GM19328 (cell line): ENCODE results near the gene ALOX15.
"Not testable (repeated sequence)": the region's sequence is repeated elsewhere in the genome, so short reads cannot be mapped to it uniquely, and the experiment has no call there.

Experiments used
- ATAC-seq: cut with Tn5 transposase; IDR thresholded peaks from one replicate; pipeline ENCODE4 v1.9.1; 2021; ENCODE audit warnings: mild to moderate bottlenecking, moderate library complexity; ENCODE audit not compliant: unreplicated experiment

ALOX15 gene, protein sequence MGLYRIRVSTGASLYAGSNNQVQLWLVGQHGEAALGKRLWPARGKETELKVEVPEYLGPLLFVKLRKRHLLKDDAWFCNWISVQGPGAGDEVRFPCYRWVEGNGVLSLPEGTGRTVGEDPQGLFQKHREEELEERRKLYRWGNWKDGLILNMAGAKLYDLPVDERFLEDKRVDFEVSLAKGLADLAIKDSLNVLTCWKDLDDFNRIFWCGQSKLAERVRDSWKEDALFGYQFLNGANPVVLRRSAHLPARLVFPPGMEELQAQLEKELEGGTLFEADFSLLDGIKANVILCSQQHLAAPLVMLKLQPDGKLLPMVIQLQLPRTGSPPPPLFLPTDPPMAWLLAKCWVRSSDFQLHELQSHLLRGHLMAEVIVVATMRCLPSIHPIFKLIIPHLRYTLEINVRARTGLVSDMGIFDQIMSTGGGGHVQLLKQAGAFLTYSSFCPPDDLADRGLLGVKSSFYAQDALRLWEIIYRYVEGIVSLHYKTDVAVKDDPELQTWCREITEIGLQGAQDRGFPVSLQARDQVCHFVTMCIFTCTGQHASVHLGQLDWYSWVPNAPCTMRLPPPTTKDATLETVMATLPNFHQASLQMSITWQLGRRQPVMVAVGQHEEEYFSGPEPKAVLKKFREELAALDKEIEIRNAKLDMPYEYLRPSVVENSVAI

GRCh38 chr17:4641297-4642195, at the start of gene ALOX15:
ALOX15 (minus strand) TSS chr17:4641678; CDS start chr17:4641651, 27 bp downstream.
- no peak for ATAC-seq

GRCh38 chr17:4690745-4691144, 49.3 kb upstream of the ALOX15 start:
- ATAC-seq = no peak

DNA sequence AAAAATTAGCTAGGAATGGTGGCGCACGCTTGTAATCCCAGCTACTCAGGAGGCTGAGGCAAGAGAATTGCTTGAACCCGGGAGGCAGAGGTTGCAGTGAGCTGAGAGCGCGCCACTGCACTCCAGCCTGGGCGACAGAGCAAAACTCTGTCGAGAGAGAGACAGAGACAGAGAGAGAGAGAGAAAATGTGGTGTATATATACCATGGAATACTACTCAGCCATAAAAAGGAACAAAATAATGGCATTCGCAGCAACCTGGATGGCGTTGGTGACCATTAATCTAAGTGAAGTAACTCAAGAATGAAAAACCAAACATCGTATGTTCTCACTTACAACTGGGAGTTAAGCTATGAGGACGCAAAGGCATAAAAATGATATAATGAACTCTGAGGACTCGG, 48.4 kb upstream of the ALOX15 start:
- ATAC-seq = not testable (repeated sequence)

DNA sequence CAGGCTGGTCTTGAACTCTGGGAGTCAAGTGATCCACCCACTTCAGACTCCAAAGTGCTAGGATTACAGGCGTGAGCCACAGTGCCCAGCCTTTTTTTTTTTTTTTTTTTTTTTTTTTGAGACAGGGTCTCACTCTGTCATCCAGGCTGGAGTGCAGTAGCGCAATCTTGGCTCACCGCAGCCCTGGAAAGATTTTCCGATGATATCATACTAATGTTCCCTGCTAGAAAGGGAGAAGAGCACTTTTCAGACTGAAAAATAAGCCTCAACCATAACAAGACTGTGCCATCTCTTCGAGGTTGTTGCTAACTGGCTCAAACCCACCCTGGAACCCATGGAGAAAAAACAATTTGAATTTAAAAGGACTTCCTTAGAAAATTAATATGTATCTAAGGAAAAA, 42.3 kb upstream of the ALOX15 start:
- ATAC-seq = not testable (repeated sequence)

DNA sequence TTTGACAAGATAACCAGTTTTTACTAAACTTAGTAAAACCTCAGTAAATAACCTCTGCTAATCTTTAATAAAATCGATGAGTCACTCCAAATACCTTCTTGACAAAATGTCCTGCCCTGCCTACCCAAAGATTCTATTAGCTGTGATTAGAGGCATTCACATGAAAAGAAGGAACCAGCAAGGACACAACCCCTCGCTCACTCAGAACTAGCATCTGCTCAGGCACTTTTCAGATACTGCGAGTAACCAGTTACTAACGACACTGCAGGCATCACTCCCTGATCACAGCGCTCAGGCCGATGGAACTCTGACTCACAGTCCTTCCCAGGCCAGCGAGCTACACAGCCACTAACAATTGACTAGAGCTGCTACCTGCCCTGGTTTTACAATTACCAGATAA, 38.2 kb upstream of the ALOX15 start:
- ATAC-seq = no peak

DNA sequence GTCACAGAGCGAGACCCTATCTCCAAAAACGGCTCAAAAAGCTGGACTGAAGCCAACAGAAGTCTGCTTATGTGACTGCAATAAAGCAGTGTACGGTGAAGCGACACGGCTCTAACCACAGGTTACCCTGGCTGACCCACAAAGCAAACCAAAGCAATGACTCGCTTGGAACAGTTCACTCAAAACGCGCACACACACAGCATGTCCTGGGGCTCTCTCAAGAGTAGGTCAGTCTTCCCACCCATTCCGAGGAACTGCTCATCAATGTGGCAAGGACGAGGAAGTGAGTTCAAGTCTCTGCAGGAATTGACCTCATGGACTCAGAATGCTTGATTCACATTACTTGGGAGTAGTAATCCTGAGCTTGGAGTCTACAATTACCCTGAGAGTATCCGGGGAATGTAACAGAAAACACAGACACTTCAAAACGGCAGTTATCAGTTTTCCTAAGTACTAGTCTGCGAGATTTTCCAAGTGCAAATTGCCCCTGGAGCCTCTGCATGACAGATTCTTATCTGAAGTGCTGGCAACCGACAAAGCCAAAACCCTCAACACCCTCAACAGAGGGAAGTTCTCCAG, 37.1 kb upstream of the ALOX15 start:
- ATAC-seq = no peak

DNA sequence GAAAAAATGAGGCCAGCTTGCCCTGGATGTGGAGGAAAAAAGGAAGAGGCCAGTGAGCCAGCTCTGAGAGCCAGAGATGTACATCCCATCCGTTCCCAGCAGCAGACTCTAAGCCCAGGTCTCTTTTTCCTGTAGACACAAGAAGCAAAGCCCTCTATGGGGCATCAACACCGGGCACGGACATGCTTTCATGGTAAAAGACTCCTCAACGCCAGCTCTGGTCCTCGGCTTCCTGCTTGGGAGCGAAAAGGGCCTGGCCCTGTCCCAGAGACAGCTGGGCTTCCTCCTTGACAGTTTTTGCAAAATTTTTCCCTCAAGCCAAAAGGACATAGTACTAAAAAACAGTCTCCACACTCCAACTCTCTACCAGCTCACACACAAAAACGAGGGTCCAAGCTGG, 35.3 kb upstream of the ALOX15 start:
- no peak for ATAC-seq

DNA sequence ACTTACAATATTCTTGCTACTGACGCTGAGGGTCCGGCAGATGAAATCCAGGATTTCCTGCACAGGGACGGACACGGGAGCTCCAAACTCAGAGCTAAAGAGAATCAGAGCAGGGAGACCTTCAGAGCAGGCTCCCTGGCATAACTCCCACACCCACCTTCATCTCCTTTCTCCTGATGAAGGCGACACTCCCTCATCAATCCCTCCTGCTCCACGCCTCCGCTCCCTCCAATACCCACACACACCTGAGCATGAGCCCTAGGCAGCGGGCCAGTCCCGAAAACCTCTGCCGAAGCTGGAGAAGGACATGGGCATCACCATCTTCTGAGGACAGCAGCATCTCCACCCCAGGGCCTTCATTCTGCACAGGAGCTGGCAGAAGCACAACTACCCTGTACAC, 34.3 kb upstream of the ALOX15 start:
- ATAC-seq = no peak

DNA sequence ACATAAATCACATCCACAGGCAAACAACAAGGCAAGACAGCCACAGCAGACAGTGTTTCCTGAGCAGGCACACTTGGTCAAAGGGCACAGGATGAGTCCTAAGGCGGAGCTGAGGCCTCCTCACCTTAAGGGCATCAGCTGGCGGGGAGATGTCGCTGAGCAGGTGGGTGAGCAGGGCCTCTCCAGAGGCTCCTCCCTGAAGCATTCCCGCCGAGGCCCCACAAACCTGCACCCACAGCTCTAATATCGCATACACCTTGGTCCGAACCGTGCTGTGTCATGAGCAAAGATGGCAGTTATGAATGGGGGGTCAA, 33.2 kb upstream of the ALOX15 start:
- no peak for ATAC-seq

GRCh38 chr17:4673986-4674684, 32.7 kb upstream of the ALOX15 start:
- no peak for ATAC-seq

GRCh38 chr17:4673169-4673568, 31.7 kb upstream of the ALOX15 start:
- ATAC-seq = no peak

DNA sequence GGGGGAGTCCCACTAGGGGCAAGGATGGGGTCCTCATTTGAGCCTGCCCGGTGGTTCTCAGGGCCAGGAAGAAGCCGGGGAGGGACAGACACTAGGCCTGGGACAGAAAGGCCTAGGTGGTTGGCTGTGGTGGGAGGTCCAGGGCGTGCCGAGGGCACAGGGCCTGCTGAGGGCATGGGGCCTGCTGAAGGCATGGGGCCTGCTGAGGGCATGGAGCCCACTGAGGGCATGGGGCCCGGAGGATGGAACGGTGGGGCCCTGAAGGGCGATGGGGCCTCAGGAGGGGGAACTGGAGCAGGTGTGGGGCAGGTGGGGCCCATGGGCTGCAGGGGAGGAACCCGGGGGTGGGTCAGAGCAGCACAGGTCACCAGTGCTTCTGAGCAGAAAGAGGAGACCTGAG, 31.3 kb upstream of the ALOX15 start:
- no peak for ATAC-seq

DNA sequence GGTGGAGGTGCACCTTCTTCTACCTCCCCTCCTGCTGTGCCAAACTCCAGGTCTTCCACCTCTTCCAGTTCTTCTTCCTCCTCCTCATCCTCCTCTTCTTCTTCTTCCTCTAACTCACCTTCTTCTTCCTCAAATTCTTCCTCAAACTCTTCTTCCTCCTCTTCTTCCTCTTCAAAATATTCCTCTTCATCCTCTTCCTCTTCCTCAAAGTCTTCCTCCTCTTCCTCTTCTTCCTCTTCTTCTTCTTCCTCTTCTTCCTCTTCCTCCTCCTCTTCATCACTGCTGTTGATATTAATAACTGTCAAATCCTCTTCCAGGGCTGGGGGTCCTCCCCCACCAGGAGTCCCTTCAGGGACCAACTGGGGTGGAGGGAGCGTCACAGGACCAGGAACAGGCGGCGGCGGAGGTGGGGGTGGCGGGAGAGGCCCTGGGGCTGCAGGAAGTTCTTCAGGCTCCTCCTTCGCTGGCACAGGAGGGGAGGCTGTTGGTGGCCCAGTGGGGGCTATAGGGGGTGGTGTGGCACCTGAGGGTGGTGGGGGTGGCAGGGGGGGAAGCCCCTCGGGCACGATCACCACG, 30.7 kb upstream of the ALOX15 start:
- no peak for ATAC-seq

GRCh38 chr17:4667166-4667565, 25.7 kb upstream of the ALOX15 start:
- no peak for ATAC-seq

GRCh38 chr17:4666296-4666695, 24.8 kb upstream of the ALOX15 start:
- ATAC-seq = no peak

GRCh38 chr17:4665027-4665426, 23.5 kb upstream of the ALOX15 start:
- ATAC-seq = no peak

DNA sequence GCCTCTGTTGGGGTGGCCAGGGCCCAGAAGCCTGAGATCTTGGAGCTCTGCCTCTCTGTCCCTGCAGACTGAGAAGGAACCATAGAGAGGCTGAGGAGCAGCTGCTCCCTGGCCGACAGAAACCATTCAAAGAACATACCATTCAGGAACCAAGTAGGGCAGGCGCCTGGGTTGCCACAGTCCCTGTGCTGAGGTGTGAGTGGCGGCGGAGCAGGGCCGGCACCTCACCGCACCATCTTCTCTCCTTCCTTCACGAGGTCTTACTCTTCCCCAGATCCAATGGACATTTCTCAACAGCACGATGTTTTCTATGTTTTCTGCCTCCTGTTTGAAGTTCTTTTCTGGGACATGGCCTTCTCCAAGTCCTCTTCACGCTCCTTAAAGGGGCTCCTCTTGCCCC, 22.8 kb upstream of the ALOX15 start:
- no peak for ATAC-seq

DNA sequence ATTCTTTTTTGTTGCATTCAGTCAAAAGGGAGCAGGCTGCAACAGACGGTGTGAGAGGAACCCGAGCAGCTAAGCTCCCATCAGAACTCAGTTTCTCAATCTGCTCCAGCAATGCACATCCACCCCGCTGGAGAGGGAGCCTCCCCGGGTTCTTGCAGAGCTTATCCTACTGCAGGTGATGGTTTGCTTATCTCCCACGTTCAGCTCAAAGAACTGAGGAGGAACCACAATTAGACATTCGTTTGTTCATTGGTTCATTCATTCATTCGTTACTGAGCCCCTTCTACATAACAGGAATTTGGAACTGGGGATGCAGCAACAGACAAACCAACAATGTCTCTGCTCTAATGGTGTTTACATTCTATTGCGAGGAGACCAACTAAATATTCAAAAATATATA, 22.2 kb upstream of the ALOX15 start:
- ATAC-seq = no peak

DNA sequence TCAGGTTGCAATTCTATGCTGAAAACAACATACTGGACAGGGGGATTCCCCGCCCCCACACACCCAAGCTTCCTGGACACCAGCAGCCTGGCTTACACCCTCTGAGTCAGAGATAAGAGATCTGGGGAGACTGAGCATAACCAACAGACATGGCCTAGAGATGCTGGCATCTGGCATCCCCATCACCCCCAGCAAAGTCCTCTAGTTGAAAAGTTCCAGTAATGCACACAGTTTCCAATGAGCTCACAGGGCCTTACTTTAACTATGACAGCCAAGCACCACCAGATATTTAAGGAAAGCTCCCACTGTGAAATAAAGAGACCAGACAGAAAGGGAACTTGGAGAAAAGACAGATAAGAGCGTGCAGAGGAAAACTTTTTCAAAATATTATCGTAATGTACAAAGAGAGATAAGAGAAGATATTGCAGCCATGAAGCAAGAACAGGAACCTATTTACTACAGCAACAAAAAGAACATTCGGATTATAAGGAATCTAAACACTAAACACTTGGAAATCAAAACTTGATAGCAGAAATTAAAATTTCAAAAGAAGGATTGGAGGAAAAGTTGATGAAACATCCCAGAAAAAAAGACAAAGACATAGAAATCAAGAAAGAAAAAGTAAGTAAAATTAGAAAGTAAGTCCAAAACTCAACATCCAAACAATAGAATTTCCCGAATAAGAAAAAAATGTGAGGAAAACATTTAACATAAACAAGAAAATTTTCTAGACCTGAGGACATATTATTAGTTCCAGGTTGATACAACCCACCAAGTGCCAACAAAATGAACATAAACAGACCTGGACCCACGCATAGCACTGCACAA, 17.2 kb upstream of the ALOX15 start:
- ATAC-seq = no peak
